RKO (cell line): ENCODE results near the gene RECQL5.
"Not testable (repeated sequence)": the region's sequence is repeated elsewhere in the genome, so short reads cannot be mapped to it uniquely, and the experiment has no call there.

Source experiments
- DNase-seq: peaks from one replicate; pipeline ENCODE4 v3.0.0-alpha.2; 2016; ENCODE audit warnings: low spot score

The RECQL5 gene

DNA sequence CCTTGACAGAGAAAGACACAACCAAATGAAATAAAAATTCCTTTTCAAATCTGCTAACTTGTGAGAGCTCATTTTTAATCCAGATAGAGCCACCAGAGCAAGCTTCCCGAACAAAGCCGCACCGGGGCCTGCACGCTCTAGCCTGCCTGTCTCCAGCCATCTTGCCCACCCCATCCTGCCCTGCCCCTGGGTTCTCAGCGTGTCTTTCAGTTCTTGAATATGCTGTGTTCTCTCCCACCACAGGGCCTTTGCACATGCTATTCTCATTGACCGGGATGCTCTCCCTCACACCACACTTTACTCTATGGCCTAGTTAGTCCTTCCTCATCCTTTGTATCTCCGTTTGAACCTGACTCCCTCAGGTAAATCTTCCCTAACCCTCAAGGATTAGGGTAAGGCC is 19.0 kb downstream of the RECQL5 start:
- DNase-seq: no peak

DNA sequence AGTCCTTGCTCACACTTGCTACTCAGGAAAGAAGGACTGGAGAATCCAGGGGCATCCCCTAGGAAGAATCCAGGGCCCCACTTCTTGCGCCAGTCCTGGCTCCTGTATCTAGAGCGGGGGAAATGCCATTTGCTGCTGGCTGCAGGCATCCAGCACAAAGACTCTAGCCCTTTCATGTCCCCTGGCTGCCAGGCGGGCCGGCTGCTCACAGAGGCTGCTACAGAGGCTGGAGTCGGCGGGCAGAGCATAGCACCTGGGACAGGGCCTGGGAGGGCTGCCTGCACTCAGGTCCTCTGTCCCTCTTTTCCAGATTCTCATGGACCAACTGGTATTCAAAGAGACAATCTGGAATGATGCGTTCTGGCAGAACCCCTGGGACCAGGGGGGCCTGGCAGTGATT is 19.9 kb downstream of the RECQL5 start:
- DNase-seq: no peak

DNA sequence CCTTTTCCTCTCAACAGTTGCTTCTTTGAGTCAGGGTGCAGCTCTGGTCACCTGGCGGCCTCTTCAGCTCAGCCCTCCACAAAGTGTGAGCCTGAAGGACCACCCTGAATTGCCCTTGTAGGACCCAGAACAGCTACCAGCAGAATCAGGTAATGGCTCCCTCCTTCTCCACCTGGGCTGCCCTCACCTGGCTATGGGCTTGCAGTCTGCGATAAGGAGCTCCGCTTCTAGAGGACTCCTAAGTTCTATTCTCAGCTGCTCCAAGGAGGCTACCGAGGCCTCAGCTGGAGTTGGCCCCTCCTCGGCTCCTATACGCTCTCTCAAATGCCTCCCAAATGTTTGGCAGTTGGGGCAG is 20.3 kb downstream of the RECQL5 start:
- no peak for DNase-seq

DNA sequence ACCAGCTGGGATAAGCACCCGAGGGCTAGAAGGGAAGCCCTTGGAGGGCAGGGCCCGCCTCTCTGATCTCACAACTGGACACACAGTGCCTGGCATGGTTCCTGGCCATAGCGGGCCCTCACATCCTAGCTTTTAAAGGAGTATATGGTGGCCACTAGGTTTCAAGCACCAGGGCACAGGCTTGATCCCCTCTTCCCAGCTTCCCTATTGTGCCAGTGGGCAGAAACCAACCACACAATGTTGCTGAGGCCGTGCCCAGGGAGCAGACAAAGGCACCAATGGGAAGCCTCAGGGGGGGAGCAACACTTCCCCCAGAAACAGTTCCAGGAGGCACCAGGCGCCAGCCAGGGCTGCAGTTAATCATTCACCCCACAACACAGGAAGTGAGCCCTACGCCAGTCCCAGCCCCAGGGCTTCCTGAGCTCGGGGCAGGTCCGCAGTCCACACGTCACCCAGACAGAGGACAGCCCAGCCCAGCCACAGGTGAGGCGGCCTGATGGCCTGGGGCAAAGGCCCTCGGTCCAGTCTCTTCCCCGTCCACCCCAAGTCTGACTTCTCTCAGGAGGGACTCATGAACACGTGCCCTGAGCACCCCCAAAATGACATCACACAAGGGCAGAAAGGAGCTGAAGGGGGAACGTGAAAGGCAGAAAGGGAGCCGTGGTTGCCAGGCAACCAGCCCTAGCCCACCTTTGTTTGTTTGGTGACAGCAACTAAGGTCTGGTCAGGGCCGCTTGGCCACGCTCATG is 20.9 kb downstream of the RECQL5 start:
- DNase-seq: no peak

DNA sequence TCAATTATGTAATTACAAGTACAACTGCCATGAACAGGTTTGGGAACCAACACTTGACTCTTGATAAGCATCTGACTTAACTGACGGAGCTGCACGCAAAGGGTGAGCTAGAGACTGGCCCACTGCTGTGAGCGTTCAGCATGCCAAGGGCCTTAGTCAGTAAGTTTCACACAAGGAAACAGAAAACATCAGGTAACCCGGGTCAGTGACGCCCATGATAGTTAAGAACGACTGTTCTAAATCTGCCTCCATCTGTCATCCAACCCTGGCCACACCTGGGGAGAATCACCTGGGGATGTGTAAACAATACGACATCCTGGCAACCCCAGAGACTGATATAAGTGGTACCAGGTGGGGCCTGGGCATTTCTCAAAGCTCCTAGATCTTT is 21.5 kb downstream of the RECQL5 start:
- DNase-seq: no peak

DNA sequence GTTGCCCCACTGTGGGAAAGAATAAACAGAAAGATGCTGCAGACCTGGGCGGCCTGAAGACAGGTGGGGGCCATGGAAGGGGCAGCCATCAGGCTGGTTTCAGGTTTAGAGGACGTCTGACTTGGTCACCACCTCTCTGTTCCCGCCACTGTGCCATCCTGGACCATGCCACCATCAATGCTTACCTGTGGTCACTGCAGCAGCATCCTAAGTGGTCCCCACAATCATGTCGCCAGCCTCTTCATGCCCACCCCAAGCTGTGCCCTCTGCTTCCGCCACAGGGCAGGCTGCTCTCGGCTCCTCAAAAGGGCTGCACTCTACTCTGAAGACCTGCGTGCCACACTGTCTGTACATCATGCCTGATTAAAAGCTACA is 23.3 kb downstream of the RECQL5 start:
- DNase-seq: no peak

DNA sequence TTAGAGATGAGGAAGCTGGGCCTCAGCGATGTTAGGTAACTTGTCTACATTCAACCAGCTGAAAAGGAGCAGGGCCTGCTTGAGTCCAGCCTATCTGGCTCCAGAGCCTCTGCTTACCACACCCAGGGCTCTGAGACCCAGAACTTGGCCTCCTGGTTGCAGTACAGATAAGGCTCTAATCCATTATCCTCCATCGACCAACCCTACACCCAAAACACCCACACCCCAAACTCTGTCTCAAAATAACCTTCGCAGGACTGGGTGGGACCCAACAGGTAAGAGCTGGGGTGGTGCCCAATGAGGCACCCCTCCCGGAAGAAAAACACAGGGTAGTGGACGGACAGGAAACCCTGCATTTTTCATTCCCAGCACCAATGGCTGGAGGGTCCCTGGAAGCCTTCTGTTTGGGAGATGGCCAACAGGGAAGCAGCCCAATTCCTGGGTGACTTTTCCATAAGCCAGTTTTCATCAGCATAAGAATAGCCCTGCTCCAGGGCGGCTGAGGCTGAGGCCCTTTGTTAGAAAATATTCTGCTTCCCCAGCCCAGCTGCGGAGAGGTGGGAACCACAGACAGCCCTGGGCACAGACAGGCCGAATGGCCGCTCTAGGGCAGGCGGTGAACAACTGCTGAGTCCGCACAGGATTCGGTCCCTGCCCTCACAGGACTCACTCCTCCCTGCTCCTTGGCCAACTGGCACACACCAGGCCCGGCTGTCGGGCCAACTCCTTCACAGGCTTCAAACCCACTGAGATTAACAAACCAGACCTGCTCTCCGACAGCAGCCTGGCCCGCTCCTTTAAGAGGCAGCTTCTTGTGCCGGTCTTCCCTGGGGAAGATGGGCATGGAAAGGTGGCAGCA is 23.9 kb downstream of the RECQL5 start:
- DNase-seq: no peak

DNA sequence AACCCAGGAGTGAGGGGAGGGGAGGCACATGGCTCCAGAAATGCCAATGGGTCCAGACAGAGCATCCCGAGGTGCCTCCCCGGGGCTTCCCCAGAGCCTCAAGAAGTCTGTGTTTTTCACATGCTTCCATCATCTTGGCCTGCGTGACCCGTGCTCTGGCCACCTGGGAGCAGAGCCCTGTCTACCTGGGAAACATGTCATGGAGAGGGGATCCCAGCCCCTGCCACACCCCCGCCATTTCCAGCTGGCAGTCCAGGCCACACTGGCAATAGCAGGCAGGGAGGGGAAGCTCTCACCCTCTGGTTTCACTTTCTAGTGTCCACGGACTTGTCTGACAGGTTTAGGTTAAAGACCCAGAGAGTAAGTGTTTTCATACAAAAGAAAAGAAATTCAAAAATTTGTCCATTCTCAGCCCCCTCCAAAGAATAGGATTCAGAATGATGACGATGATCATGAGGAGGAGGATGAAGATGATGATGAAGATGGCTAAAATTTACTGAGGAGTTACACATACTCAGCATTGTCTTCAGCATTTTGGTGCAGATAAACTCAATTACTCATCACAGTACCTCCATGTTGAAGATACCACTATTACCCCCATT is 24.7 kb downstream of the RECQL5 start:
- no peak for DNase-seq

DNA sequence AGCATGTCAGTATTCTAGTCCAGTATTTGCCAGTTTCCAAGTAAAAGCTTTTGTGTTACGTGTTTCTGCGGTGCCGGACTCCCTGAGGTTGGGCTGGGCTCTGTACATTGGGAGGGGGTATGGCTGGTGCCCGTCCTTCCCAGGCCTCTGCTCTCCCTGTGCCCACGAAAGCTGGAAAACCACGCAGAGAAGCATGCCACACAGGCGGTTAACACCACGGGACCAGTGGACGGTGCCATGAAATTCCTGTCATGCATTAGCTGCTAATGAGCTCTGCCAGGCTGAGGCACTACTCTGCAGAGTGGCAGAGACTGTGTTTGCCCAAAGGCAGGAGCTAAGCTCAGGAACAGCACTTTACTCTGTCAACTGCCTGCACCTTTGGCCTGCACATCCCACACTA is 25.6 kb downstream of the RECQL5 start:
- DNase-seq: no peak

DNA sequence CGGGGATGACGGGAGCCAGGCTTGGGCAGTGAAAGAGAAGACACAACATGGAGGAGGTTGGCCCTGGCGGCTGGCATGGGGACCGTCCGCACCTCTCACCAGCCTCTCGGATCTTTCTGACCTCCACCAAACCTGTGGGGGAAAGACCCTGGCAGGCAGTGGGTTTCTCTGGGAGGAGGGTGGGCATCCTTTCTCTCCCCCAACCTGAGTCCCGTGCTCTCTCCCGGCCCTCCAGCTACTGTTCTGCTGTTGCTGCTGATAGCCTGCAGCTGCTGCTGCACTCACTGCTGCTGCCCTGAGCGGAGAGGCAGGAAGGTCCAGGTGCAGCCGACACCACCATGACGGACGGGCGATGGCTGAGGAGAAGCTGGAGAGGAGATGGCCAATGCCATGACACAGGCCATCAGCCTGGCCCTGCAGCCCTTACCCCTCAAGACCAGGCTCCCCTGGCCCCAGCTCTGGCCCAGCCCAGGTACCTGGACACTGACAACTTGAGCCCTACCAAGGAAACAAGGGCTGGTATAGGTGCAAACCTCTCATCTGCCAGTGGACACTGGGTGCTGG is 26.3 kb downstream of the RECQL5 start:
- DNase-seq: no peak

DNA sequence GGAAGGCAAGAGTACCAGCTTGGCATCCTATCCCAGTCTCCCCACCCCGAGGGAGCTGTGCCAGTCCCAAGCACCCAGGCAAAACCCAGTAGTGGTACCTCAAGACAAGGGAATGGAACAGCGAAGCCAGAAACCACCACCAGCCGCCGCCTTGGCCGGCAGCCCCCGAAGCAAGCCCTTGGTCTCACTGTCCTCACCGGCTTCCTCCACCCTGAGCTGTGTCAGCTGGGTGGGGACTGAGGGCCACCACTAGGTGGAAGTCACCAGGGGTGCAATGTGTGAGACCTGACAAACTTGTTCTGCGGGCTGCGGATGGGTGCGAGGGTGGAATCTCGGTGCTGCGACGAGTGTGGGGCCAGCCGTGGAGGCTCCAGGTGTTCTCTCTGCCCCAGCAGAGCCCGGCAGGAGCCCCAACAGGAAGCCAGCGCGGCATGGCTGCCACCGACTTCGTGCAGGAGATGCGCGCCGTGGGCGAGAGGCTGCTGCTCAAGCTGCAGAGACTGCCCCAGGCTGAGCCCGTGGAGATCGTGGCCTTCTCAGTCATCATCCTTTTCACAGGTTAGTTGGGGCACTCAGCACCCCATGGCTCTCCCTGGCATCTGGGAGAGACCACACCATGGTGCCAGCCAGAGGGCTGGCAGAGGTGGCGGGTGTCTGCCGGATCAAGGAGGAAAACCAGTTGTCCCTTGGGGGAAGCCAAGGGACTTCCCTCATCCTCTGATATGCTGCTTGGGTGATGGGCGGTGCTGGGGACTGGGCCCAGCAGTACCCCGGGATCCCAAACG is 27.0 kb downstream of the RECQL5 start:
- no peak for DNase-seq

DNA sequence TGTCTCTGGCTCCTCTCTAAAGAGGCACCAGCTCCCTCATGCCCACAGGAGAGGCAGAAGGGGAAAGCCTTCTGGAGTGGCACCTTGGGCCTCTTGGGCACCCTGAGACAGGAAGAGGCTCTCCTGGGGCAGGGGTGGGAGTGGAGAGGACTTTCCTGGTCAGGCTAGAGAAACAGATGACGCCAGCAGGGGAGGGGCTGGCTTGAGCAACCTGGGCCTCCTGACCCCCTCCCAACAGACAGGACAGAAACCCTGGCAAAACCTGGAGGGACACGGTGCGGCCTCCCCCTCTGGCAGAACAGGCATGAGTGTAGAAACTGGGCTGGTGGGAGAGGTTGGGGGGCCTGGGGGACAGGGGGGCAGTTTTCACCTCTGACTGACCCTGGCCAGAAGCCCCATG is 27.6 kb downstream of the RECQL5 start:
- DNase-seq: no peak

DNA sequence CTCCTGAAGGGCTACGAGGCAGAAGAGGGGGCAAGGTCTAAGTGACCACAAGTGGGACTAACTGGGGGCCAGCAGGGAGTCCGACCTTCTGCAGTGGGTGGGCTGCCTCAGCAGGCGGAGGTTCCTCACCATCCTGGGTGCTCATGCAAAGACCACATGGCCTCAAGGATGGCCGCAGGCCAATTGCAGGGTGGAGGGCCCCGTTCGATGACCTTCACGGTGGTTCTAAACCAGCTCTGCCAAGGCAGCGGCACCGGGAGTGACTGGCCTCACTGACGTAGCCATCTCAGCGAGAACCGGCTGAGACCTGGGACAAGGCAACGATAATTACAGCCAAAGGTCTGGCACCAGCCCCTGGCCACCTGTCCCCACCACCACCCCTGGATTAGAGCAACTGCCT is 28.1 kb downstream of the RECQL5 start:
- DNase-seq: no peak

DNA sequence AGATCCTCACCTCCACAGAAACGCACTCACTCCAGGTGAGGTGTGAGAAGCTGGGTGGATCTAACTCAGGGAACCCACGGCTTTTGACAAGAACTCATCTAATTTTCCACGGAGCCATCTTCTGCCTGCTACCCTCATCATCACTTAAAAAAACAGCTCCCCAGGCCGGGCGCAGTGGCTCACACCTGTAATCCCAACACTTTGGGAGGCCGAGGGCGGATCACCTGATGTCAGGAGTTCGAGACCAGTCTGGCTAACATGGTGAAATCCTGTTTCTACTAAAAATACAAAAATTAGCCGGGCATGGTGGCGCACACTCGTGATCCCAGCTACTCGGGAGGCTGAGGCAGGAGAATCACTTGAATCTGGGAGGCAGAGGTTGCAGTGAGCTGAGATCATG is 28.9 kb downstream of the RECQL5 start:
- DNase-seq: not testable (repeated sequence)

DNA sequence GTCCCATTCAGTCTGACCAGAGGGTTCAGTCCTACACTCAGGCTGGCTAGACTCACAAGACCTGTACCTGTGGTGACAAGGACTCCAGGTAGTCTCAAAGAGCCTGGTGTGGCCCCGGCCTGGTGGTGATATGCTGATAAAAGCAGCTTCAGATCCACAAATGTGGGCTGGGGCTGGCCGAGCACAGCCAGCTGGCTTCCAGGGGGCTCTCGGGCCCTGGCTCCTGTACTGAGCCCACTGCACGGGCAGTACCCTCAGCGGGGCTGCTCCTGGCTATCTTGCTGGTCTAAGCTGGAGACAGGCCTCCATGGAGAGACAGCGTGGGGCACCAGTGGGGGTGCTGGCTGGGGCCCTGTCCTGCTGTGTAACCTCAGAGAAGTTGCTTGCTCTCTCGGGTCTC is 29.4 kb downstream of the RECQL5 start:
- no peak for DNase-seq

DNA sequence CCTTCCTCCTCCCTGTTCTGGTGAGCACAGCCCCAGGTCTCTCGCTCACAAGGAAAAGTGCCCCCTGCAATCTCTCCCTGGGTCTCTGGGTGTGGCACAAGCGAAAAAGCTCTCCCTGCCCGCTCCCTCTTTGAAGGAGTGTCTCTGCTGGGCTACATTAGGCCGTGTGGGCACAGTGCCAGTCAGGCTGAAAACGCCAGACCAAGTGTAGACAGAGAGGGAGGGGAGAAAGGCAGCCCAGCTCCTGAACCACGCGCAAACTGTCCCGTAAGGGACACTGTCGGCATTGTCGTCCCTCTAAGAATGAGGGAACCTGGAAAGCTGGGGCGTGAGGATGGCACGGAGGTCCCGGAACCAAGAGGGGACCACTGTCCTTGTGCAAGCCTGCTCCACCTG is 29.8 kb downstream of the RECQL5 start:
- DNase-seq: no peak

DNA sequence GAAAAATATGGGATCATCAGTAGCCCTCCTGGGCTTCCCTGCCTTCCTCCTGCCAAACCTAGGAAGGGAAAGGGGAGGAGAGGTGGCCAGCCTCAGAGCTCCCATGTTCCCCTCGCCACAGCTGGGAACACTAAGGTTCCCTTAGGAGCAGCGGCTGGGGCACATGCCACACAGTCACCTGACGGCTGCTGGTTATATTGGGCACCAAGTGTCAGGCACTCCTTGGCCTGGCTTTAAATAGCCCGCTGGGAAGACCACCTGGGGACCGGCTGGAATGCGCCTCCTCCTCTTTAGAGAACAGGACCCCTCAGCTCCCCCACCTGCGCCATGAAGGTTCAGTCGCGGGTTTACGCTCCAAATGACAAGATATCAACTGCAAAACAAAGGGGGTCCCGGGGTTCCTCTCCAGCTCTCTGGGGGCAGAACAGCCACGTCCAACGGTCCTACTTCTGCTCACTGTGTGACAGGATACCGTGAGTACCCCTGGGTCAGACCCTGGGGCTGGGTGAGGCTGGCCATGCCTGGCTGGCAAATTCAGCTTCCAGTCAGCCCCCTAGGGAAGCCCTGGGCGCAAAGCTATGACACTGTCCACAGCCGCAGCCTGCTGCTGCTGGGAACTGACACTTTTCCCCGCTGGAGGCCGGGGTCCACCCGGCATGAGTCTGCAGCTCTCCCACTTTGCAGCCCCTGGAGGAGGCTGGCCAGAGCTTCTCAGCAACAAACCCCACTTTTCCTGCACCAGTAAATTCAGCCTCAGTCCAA is 30.4 kb downstream of the RECQL5 start:
- no peak for DNase-seq

DNA sequence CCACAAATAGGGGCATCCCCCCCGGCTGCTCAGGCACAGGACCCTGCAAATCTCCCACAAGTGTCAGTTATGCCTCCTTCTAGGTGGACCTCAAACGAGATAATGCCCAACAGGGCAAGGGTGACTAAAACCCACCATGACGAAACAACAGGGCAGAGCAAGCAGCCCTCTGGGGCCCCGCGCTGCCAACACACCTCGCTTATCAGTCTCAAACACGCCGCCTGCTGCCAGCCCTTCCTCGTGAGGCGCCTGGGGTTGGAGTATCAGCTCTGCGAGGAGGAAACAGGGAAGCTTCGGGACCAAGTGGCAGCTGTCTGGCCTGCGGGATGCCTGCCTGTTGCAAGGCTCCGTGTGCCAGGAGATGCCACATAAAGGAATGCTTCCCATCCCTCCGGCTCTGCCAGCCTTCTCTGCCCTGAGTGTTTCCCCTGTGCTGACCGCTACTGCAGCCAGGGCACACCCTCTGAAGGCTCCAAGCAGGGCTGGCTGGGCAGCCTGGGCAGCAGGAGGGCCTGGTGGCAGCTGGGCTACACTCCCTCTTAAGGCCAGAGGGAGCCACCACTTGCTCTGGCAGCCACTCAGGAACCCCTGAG is 31.2 kb downstream of the RECQL5 start:
- DNase-seq: no peak

DNA sequence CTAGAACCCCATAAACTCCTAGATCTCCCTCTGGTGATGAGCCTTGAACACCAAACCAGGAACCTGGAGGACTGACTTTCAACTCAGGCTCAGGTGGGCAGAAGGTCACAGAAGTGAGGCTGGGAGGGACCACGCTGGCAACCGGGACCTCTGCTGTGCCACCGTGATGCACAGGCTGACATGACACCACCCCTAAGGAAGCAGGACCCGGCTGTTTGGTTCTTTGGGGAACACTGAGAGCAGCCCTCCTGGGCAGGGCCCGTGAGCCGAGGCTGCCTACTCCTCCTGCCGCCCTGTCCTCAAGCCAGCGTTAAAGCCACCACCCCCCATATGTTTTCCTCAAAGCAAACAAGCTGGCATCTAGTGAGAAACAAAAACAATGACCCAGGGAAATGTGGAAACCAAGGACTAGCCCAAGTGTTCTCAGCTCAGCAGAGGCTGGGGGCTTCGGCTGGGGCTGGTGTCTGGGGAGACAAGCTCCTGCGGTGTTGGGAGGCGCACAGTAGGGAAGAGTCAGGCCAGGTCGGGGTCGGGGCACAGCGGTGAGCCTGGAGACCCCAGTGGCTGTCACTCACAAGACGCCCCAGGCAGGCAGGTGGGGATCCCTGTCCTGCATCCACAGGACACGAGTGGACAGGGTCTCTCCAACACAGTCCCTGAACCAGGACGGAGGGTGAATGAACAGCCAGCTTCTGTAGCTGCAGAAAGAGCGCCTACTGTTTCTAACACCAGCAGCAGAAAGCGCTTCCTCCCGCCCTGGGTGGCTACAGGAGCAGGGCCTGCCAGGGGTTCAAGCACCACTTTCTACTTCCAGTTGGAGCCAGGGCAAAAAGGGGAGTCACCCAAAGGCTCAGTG is 32.0 kb downstream of the RECQL5 start:
- DNase-seq: no peak

DNA sequence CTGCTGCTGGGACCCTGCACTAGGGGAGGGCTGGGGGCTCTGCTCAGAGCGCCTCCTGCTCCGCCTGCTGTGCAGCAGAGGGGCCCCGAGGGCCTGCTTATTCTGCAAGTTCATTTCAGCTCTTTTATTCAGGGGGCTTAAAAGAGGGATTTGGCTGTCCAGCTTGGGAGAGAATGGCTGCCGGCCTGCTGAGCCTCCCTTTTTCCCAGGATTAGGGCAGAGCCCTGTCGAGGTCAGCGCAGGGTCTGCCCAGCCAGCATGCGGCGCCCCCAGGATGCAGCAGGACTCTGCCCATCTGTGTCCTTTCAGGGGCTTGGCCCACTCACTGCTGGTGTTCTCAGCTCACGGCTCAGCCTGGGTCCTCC is 32.6 kb downstream of the RECQL5 start:
- no peak for DNase-seq
